Parathyroid adenoma (tissue), 2 donors: ENCODE data around the gene GNG2.
A peak's percentile ranks its signal among the peaks of the same experiment; 100 is the strongest.

Experiments used
- H2AFZ ChIP-seq: fragments of 300-600 bp; sonication (generic); one replicate; pipeline ENCODE4 v1.7.0; 2017; ENCODE audit warnings: antibody characterized with exemption, mild to moderate bottlenecking
- H3K27ac ChIP-seq: fragments of 300-600 bp; sonication (generic); one replicate; pipeline ENCODE4 v1.7.0; 2017
- H3K27me3 ChIP-seq: fragments of 300-600 bp; sonication (generic); one replicate; pipeline ENCODE4 v1.7.0; 2017; ENCODE audit warnings: low read length; ENCODE audit not compliant: control insufficient read depth, insufficient read depth
- H3K36me3 ChIP-seq: fragments of 300-600 bp; sonication (generic); one replicate; pipeline ENCODE4 v1.7.0; 2017; ENCODE audit warnings: low read length; ENCODE audit not compliant: control insufficient read depth, insufficient read depth
- H3K4me1 ChIP-seq: fragments of 300-600 bp; sonication (generic); one replicate; pipeline ENCODE4 v1.7.0; 2017; ENCODE audit warnings: control low read depth
- H3K4me2 ChIP-seq: fragments of 300-600 bp; sonication (generic); one replicate; pipeline ENCODE4 v1.7.0; 2017; ENCODE audit warnings: low read length
- H3K4me3 ChIP-seq: fragments of 300-600 bp; sonication (generic); one replicate; pipeline ENCODE4 v1.7.0; 2017; ENCODE audit warnings: low read depth, low read length
- H3K79me2 ChIP-seq: fragments of 300-600 bp; sonication (generic); one replicate; pipeline ENCODE4 v1.7.0; 2017; ENCODE audit warnings: control low read depth
- H3K9ac ChIP-seq: fragments of 300-600 bp; sonication (generic); one replicate; pipeline ENCODE4 v1.7.0; 2017; ENCODE audit warnings: mild to moderate bottlenecking
- H3K9me3 ChIP-seq: fragments of 300-600 bp; sonication (generic); one replicate; pipeline ENCODE4 v1.7.0; 2017; ENCODE audit warnings: low read length; ENCODE audit not compliant: control insufficient read depth
- TF ChIP-seq, protein P1 (sequence below): fragments of 300-600 bp; sonication (generic); IDR thresholded peaks from one replicate; pipeline ENCODE4 v1.7.0; 2017; ENCODE audit warnings: antibody characterized with exemption, mild to moderate bottlenecking
- donor health status: primary hyperparathyroidism.

GNG2 gene

DNA sequence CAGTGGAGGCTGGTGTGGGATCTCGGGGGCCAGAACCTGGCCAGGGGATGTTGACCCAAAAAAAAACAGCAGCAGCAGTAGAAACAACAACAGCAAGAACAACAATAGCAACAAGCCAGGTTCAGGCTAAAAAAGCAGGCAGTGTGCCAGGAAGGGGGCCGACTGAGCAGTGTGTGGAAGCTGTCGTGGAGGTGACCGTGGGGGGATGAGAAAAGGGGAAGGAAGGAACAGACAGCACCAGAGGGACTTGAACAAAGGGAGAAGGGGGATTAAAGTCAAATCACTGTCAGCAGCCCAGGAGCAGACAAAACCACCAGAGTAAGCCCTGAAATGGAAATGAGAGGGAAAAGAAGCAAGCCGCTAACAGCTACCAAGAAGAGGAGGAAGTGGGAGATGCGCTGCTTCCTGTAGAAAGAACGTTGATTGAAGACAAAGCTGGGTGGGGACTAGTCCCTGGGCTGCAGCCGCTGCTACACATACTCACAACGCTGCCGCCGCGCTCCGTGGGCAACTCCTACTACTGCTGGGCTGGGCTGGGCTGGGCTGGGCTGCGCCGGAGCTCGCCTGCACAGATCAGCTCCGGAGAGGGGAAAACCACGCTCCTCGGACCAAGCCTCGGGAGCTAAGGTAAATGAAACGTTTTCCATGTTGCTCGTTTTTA is at the start of gene GNG2:
TSS of gene GNG2 (plus strand) at position 449 of the 661 bp plus-strand sequence. CDS start 90,067 bp downstream, outside the sequence.
- peaks cover 3% of the 10 kb centered on the region for H3K4me1 ChIP-seq
- peak within 1 kb of the TSS; percentile 72 for H2AFZ ChIP-seq
- H3K79me2 ChIP-seq: no peaks in the 10 kb centered on the region
- peak within 1 kb of the TSS; percentile 18 for H3K27ac ChIP-seq
- H3K4me2 ChIP-seq: peak within 1 kb of the TSS; percentile 48
- no peaks in the 10 kb centered on the region for H3K9me3 ChIP-seq
- H3K27me3 ChIP-seq: no peaks in the 10 kb centered on the region
- no peaks in the 10 kb centered on the region for H3K36me3 ChIP-seq
- peak within 1 kb of the TSS; percentile 43 for H3K4me3 ChIP-seq
- no peak within 1 kb of the TSS for H3K9ac ChIP-seq
- TF ChIP-seq, protein P1, sequence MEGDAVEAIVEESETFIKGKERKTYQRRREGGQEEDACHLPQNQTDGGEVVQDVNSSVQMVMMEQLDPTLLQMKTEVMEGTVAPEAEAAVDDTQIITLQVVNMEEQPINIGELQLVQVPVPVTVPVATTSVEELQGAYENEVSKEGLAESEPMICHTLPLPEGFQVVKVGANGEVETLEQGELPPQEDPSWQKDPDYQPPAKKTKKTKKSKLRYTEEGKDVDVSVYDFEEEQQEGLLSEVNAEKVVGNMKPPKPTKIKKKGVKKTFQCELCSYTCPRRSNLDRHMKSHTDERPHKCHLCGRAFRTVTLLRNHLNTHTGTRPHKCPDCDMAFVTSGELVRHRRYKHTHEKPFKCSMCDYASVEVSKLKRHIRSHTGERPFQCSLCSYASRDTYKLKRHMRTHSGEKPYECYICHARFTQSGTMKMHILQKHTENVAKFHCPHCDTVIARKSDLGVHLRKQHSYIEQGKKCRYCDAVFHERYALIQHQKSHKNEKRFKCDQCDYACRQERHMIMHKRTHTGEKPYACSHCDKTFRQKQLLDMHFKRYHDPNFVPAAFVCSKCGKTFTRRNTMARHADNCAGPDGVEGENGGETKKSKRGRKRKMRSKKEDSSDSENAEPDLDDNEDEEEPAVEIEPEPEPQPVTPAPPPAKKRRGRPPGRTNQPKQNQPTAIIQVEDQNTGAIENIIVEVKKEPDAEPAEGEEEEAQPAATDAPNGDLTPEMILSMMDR: no peak

DNA sequence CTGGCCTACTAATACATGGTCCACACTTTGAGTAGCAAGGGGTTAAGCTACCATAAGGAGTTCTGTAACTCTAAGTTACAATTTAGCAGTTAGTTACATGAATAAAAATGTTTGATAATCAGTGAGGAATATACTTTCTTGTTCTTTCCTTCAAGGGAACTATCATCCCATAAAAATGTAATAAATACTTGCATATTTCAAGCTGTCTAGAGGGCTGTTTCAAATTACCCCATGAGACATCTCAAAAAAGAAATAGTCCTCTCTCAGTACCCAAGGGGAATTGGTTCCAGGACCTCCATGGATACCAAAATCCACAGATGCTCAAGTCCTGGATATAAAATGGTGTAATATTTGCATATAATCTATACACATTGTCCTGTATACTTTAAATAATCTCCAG is 48.7 kb upstream of the GNG2 start:
- TF ChIP-seq, protein P1: no peak
- Histone ChIP-seq H3K9ac (no peak overlapping the region), H3K27me3 (no peaks in the 10 kb centered on the region), H3K9me3 (no peaks in the 10 kb centered on the region), H3K4me3 (no peak overlapping the region), H2AFZ (no peak overlapping the region), H3K36me3 (no peaks in the 10 kb centered on the region), H3K27ac (no peak overlapping the region), H3K4me1 (no peaks in the 10 kb centered on the region), H3K79me2 (no peaks in the 10 kb centered on the region), H3K4me2 (no peak overlapping the region)

DNA sequence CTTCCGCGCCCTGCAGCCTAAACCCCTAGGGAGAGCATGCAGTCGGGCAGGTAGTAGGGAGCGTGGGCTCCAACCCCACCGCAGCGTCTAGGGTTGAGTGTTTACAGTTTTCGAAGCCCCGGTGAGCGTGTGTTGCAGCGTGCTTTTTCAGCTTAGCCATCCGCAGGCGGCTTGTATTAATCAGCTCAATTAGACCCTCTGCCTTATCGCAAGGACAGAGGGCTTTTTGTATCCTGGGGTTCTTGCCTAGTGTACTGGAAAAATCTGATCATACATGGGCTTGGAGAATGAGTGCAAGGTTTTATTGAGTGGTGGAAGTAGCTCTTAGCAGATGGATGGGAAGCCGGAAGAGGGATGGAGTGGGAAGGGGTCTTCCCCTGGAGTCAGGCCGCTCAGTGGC is 44.4 kb upstream of the GNG2 start:
- Histone ChIP-seq H3K79me2 (no peaks in the 10 kb centered on the region), H3K36me3 (no peaks in the 10 kb centered on the region), H3K27me3 (no peaks in the 10 kb centered on the region), H3K4me1 (no peaks in the 10 kb centered on the region), H3K9ac (no peak overlapping the region), H2AFZ (no peak overlapping the region), H3K9me3 (no peaks in the 10 kb centered on the region), H3K4me2 (no peak overlapping the region), H3K4me3 (no peak overlapping the region), H3K27ac (no peak overlapping the region)
- TF ChIP-seq, protein P1: no peak

DNA sequence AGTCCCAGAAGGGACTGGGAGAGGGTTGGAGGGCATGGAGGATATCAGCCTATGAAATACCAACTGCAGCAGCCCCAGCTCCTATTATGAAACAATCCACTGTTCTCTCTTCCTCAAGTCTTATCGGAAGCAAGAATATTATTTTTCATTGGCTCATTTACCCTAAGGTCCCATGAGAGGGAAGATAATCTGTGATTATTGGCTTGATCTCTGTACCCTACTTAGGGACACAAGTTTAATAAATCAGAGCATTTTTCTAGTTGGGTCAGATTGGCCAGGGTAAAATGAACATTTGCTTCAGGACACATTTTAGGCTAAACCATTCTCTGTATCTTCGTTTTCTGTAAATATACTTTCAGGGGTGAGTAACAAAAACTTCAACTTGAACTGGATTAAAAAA is 43.1 kb upstream of the GNG2 start:
- Histone ChIP-seq H3K9me3 (no peaks in the 10 kb centered on the region), H3K27me3 (no peaks in the 10 kb centered on the region), H2AFZ (no peak overlapping the region)

More for the DNA sequence above, 43.1 kb upstream of the GNG2 start:
- Histone ChIP-seq H3K4me1 (no peaks in the 10 kb centered on the region), H3K4me3 (no peak overlapping the region), H3K4me2 (no peak overlapping the region), H3K27ac (no peak overlapping the region), H3K9ac (no peak overlapping the region), H3K79me2 (no peaks in the 10 kb centered on the region), H3K36me3 (no peaks in the 10 kb centered on the region)
- TF ChIP-seq, protein P1: no peak
